Endothelial cell of umbilical vein (primary cell): ENCODE data around the gene SP140. TPM values are rescaled to one million over a fixed set of nuclear protein-coding genes. Genes with fewer than 3 reads are reported as not detected.
A peak's percentile ranks its signal among the peaks of the same experiment; 100 is the strongest.

Experiments
- BruUV-seq: library from RNA; stranded (reverse); fragments of 400-500 nt; replicated peaks from 2 replicates; lab custom pipeline; 2021; lab: Mats Ljungman, UMichigan
- CTCF ChIA-PET: fragments of 300-600, 350-600 bp; sonication (Branson Sonifier 250); formaldehyde crosslinking; loops from one replicate; lab custom pipeline; 2021; ENCODE audit warnings: antibody characterized with exemption, inconsistent platforms; lab: Charles Lee
- POLR2A ChIA-PET: fragments of 300-600, 350-600 bp; sonication (Branson Sonifier 250); formaldehyde crosslinking; loops from one replicate; lab custom pipeline; 2021; ENCODE audit warnings: antibody characterized with exemption, inconsistent platforms; lab: Charles Lee
- DNase-seq: peaks from one replicate; pipeline ENCODE4 v3.0.0-alpha.2; 2011; ENCODE audit warnings: low read depth, low spot score
- FAIRE-seq: peaks from 2 replicates; lab custom pipeline; 2011; peaks lifted over from hg19 to GRCh38; lab: Jason Lieb, UNC
- H2AFZ ChIP-seq: 2 replicates; pipeline ENCODE4 v1.6.0; 2012; ENCODE audit warnings: low read depth, low read length, control low read depth, inconsistent platforms
- H3K27ac ChIP-seq: 2 replicates; pipeline ENCODE4 v1.5.1; 2011; ENCODE audit warnings: low read depth, mild to moderate bottlenecking, control low read depth, low read length, moderate library complexity; ENCODE audit not compliant: insufficient read depth
- H3K27me3 ChIP-seq, 2 experiments: 2 replicates each; pipeline versions ENCODE4 v1.6.0 to v1.6.1; 2011; ENCODE audit warnings: low read length in 2 of 2, mixed read lengths in 1 of 2; ENCODE audit not compliant: control insufficient read depth in 2 of 2, insufficient read depth in 2 of 2
- H3K36me3 ChIP-seq, 2 experiments: 2 replicates in 1 of 2; 3 replicates in 1 of 2; pipeline ENCODE4 v1.5.1; 2011; ENCODE audit warnings: low read length in 2 of 2, mild to moderate bottlenecking in 1 of 2, moderate library complexity in 1 of 2; ENCODE audit not compliant: control insufficient read depth in 2 of 2, insufficient read depth in 2 of 2; ENCODE audit errors: extremely low read depth in 1 of 2
- H3K4me1 ChIP-seq: 3 replicates; pipeline ENCODE4 v1.5.1; 2011; ENCODE audit warnings: mild to moderate bottlenecking, low read length; ENCODE audit not compliant: control insufficient read depth, insufficient read depth; ENCODE audit errors: extremely low read depth
- H3K4me2 ChIP-seq: 2 replicates; pipeline ENCODE4 v1.6.1; 2011; ENCODE audit warnings: low read length, control low read depth, mixed read lengths; ENCODE audit not compliant: insufficient read depth
- H3K4me3 ChIP-seq, 3 experiments: fragments of 200-600 bp in 1 of 3; sonication (generic), shearing (Covaris generic) in 1 of 3; replicated peaks in 1 of 3; 2 replicates each; pipeline ENCODE4 v1.5.1; 2011 to 2016; ENCODE audit warnings: control low read depth in 3 of 3, low read length in 3 of 3, mild to moderate bottlenecking in 2 of 3, inconsistent platforms in 1 of 3, low read depth in 1 of 3, moderate library complexity in 1 of 3; ENCODE audit not compliant: insufficient read depth in 1 of 3
- H3K79me2 ChIP-seq: 2 replicates; pipeline ENCODE4 v1.6.0; 2012; ENCODE audit warnings: low read length, inconsistent platforms; ENCODE audit not compliant: control insufficient read depth, insufficient read depth
- H3K9ac ChIP-seq: replicated peaks from 2 replicates; pipeline ENCODE3; 2011; ENCODE audit warnings: low read length, control low read depth; ENCODE audit not compliant: insufficient read depth; ENCODE audit errors: extremely low read depth
- H3K9me1 ChIP-seq: replicated peaks from 3 replicates; pipeline ENCODE4 v1.6.0; 2011; ENCODE audit warnings: mild to moderate bottlenecking, low read length; ENCODE audit not compliant: control insufficient read depth, insufficient read depth; ENCODE audit errors: extremely low read depth
- H3K9me3 ChIP-seq: replicated peaks from 2 replicates; pipeline ENCODE4 v1.5.1; 2012; ENCODE audit warnings: low read length, inconsistent platforms; ENCODE audit not compliant: control insufficient read depth, insufficient read depth
- H4K20me1 ChIP-seq: replicated peaks from 2 replicates; pipeline ENCODE3; 2011; ENCODE audit warnings: mild to moderate bottlenecking, low read length; ENCODE audit not compliant: control insufficient read depth, insufficient read depth; ENCODE audit errors: extremely low read depth
- CTCF ChIP-seq, 2 donors: IDR thresholded peaks; 1 replicate in 1 of 2; 2 replicates in 1 of 2; pipeline ENCODE4 v1.5.1; 2011; ENCODE audit warnings: low read length in 2 of 2, mild to moderate bottlenecking in 2 of 2, moderate library complexity in 2 of 2, control low read depth in 1 of 2, inconsistent platforms in 1 of 2, low read depth in 1 of 2; ENCODE audit not compliant: insufficient read depth in 1 of 2; ENCODE audit errors: extremely low read depth in 1 of 2
- EZH2 ChIP-seq: IDR thresholded peaks from 2 replicates; pipeline ENCODE4 v1.6.1; 2012; ENCODE audit warnings: borderline replicate concordance, low read depth, mild to moderate bottlenecking, moderate library complexity, low read length, inconsistent platforms; ENCODE audit not compliant: severe bottlenecking
- FOS ChIP-seq: IDR thresholded peaks from 2 replicates; pipeline ENCODE4 v1.6.1; 2011; ENCODE audit warnings: mild to moderate bottlenecking, low read length, moderate library complexity, borderline replicate concordance; ENCODE audit not compliant: insufficient read depth
- GATA2 ChIP-seq: IDR thresholded peaks from 2 replicates; pipeline ENCODE4 v1.7.0; 2011; ENCODE audit warnings: low read depth, mild to moderate bottlenecking, moderate library complexity, mixed read lengths, low read length; ENCODE audit not compliant: insufficient read length, insufficient read depth
- JUN ChIP-seq: IDR thresholded peaks from 2 replicates; pipeline ENCODE4 v1.6.1; 2011; ENCODE audit warnings: borderline replicate concordance, low read depth; ENCODE audit not compliant: insufficient read length, insufficient read depth
- MAX ChIP-seq: IDR thresholded peaks from 2 replicates; pipeline ENCODE4 v1.6.1; 2011; ENCODE audit not compliant: insufficient read depth, insufficient read length
- MYC ChIP-seq: IDR thresholded peaks from one replicate; pipeline ENCODE4 v1.6.1; 2011; ENCODE audit warnings: mild to moderate bottlenecking, low read depth, low read length
- POLR2A ChIP-seq: IDR thresholded peaks from 2 replicates; pipeline ENCODE4 v1.6.1; 2012; ENCODE audit warnings: low read depth, mild to moderate bottlenecking, control low read depth, low read length
- POLR2AphosphoS5 ChIP-seq: IDR thresholded peaks from 2 replicates; pipeline ENCODE4 v1.6.1; 2012; ENCODE audit warnings: low read depth, mild to moderate bottlenecking, control low read depth, low read length, moderate library complexity; ENCODE audit not compliant: insufficient read depth
- dilution Hi-C: fragments of 300-500 bp; cut with MboI; formaldehyde crosslinking; loops from one replicate; pipeline ENCODE4 v1.15.0; 2019; ENCODE audit warnings: low sequenced_read_pairs; ENCODE audit not compliant: extremely low pct_ligation_motif_present
- intact Hi-C: fragments of 100-400 bp; cut with micrococcal nuclease; formaldehyde crosslinking; loops from one replicate; pipeline ENCODE4 v1.10.0; 2022
- polyA plus RNA-seq, 4 experiments: library from polyadenylated mRNA; depleted of rRNA in 3 of 4; stranded (reverse) in 3 of 4; unstranded in 1 of 4; fragments of >200 nt; gene quantifications; 2 replicates each; pipeline versions ENCODE4 v1.2.1 to v1.2.3, GENCODE V29; 2011 to 2012; ENCODE audit warnings: missing spikeins in 1 of 4
- total RNA-seq: library from RNA; stranded (reverse); gene quantifications from 2 replicates; pipeline ENCODE4 v1.2.3, GENCODE V29; 2021

The SP140 gene
- total and polyA plus RNA-seq, 2 donors (not counting 3 experiments of a cell fraction or from before 2014, with no cell fraction given): not detected

- Histone ChIP-seq H3K4me1 (peaks cover 17% of the 10 kb centered on the region), H2AFZ (peak overlapping the region; percentile 97), H3K4me2 (peak overlapping the region; percentile 98), H3K9me1 (no peaks in the 10 kb centered on the region), H4K20me1 (no peaks in the 10 kb centered on the region), H3K4me3 (peak overlapping the region; percentile 34 to 89 (median 61)), H3K36me3 (peaks cover 0 to under 1% of the 10 kb centered on the region in 2 experiments), H3K27me3 (no peaks in the 10 kb centered on the region), H3K27ac (peak overlapping the region; percentile 66), H3K9ac (peak overlapping the region; percentile 78), H3K79me2 (peaks cover 11% of the 10 kb centered on the region), H3K9me3 (no peaks in the 10 kb centered on the region)
- dilution Hi-C loops: no loop called here
- ChIA-PET CTCF (interaction anchor here (1.0 to 2.1 kb wide), 4 partner anchors 9 to 167 kb away, joined by 3 to 5 read pairs (median 4); no protein-coding TSS in a partner anchor), POLR2A (interaction anchor here (0.7 kb wide), 1 partner anchor 8 kb away, joined by 4 read pairs; no protein-coding TSS in a partner anchor)
- BruUV-seq: TSS peak; percentile 67
- FAIRE-seq (peak; percentile 60), DNase-seq (no peak)
- intact Hi-C loops: loop anchor here (1.0 to 5.0 kb wide), 4 partner anchors 82 to 405 kb away; partner anchors contain the start of genes FBXO36, SP100 and TRIP12
- TF ChIP-seq EZH2: no peak
- TF ChIP-seq POLR2A: no peak
- no peak for TF ChIP-seq JUN
- TF ChIP-seq CTCF (IDR thresholded peaks at IDR 0.05; ENCODE audit: extremely low read depth in 1 of 2, insufficient read depth in 1 of 2, low read depth in 1 of 2, low read length in 2 of 2): no peak
- TF ChIP-seq MAX: no peak
- no peak for TF ChIP-seq MYC
- no peak for TF ChIP-seq POLR2AphosphoS5
- no peak for TF ChIP-seq FOS
- no peak for TF ChIP-seq GATA2
Measured at GRCh38 chr2:230327418-230328154, 102.0 kb downstream of the SP140 start.
